ENCODE data around the gene ARHGAP26.

The ARHGAP26 gene

DNA sequence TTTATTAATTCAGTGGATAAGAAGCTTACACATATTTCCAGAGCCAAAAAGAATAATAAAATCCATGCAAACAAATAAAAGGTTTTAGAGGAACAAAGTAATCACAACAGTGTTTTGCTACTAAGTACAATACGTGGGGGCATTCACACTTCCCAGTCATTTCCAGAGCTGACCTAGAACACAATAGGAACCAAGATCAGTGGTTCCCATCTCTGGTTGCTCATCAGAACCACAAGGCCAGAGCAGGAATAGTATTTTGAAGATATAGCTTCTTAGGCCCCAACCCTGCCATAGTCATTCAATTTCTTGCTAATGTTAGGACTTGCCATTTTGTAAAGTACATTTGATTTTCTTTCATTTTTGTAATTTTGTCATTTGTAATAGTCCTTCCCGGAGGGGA is 417.9 kb downstream of the ARHGAP26 start:
- H3K4me3 ChIP-seq (ENCODE audit: low read depth, low read length) = no peak overlapping the region
- DNase-seq (ENCODE audit: low read depth) = no peak
- TF ChIP-seq CTCF (IDR thresholded peaks at IDR 0.05; ENCODE audit: low read depth, low read length, missing control alignments) = no peak

DNA sequence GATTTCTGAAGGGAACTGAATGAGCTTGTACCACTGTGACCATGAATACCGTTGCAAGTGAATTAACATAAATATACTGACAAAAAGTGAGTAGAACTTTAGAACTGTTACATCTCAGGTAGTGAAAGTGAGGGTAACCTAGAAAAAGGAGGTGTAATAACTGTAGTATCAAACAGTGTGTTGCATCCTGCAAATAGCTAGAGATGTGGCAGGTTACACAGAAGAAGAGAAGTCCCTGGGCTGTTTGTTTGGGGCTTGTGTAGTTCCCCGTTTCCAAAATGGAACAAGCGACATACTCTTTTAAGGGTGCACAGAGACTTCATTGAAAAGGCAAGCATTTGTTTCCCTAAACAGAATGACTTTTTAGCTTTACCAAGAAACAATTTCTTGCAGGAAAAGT is 418.5 kb downstream of the ARHGAP26 start:
- no peak for DNase-seq (ENCODE audit: low read depth)
- H3K4me3 ChIP-seq (ENCODE audit: low read depth, low read length) = no peak overlapping the region
- no peak for TF ChIP-seq CTCF (IDR thresholded peaks at IDR 0.05; ENCODE audit: low read depth, low read length, missing control alignments)

- no peak for TF ChIP-seq CTCF (IDR thresholded peaks at IDR 0.05; ENCODE audit: low read depth, low read length, missing control alignments)
- DNase-seq (ENCODE audit: low read depth) = no peak
These were observed 420.2 kb downstream of the ARHGAP26 start for GRCh38 chr5:143190260-143190810.

DNA sequence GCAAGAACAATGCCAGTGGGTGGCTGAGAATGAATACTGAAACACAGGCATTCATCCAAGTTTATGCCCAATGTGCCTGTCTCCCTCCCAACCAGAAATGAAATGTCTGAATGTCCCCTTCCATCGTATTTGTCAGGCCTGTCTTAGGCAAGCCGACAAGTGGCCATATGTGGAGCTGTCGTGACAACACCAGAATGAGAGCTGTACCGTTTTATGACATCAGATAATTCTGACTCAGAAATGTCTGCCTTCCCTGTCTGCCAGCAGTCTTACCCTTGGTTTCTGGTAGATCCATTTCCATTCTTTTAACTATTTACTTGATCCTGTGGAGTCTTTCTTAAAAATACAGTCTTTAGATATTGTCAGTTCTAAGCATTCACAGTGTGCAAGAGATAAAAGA is 421.5 kb downstream of the ARHGAP26 start:
- TF ChIP-seq CTCF (IDR thresholded peaks at IDR 0.05; ENCODE audit: low read depth, low read length, missing control alignments) = no peak
- no peak overlapping the region for H3K4me3 ChIP-seq (ENCODE audit: low read depth, low read length)
- no peak for DNase-seq (ENCODE audit: low read depth)

More at GRCh38 chr5:143190260-143190810, 420.2 kb downstream of the ARHGAP26 start:
- H3K4me3 ChIP-seq (ENCODE audit: low read depth, low read length) = no peak overlapping the region

GRCh38 chr5:143192191-143192900 is 422.2 kb downstream of the ARHGAP26 start:
- no peak for DNase-seq (ENCODE audit: low read depth)
- TF ChIP-seq CTCF (IDR thresholded peaks at IDR 0.05; ENCODE audit: low read depth, low read length, missing control alignments) = no peak
- H3K4me3 ChIP-seq (ENCODE audit: low read depth, low read length) = no peak overlapping the region

DNA sequence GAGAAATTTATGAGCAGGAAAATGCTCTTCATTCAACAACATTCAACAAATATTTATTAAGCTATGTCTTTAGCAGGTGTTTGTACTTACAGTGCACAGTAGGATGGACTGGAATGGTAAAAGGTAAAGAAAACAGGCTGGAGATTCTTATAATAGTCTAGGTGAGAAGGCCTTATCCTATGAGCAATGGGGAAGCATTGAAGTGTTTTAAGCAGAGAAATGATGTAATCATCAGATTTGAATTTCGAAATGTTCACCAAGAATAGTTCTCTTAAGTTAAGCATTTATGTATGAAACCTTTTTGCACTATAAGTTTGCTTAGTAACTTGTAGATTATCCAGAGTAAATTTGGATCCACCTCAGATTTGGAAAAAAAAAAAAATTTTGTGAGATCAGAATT is 424.0 kb downstream of the ARHGAP26 start:
- DNase-seq (ENCODE audit: low read depth) = no peak
- TF ChIP-seq CTCF (IDR thresholded peaks at IDR 0.05; ENCODE audit: low read depth, low read length, missing control alignments) = no peak
- H3K4me3 ChIP-seq (ENCODE audit: low read depth, low read length) = no peak overlapping the region

- DNase-seq (ENCODE audit: low read depth) = no peak
- no peak overlapping the region for H3K4me3 ChIP-seq (ENCODE audit: low read depth, low read length)
- no peak for TF ChIP-seq CTCF (IDR thresholded peaks at IDR 0.05; ENCODE audit: low read depth, low read length, missing control alignments)
These were observed 424.5 kb downstream of the ARHGAP26 start for GRCh38 chr5:143194713-143195112.
